Measurements from ENCODE around the gene PFDN4. TPM values are rescaled to one million over a fixed set of nuclear protein-coding genes. Genes with fewer than 3 reads are reported as not detected.
A peak's percentile ranks its signal among the peaks of the same experiment; 100 is the strongest.

PFDN4 gene
- total RNA-seq, 4 donors from 2014 or later = 11.0 to 33.0 (median 28.0) TPM

- no peaks in the 10 kb centered on the region for H3K27me3 ChIP-seq
- no peaks in the 10 kb centered on the region for H3K4me1 ChIP-seq
- TF ChIP-seq CTCF (IDR thresholded peaks at IDR 0.05) (no peak), POLR2A (IDR thresholded peaks at IDR 0.05) (no peak)
- H3K27ac ChIP-seq = no peak overlapping the region
- no peaks in the 10 kb centered on the region for H3K9me3 ChIP-seq
- H3K36me3 ChIP-seq = no peaks in the 10 kb centered on the region
- no peak overlapping the region for H3K4me3 ChIP-seq
- DNase-seq = no peak
Measured at GRCh38 chr20:54194724-54195438, 13.0 kb upstream of the PFDN4 start.

DNA sequence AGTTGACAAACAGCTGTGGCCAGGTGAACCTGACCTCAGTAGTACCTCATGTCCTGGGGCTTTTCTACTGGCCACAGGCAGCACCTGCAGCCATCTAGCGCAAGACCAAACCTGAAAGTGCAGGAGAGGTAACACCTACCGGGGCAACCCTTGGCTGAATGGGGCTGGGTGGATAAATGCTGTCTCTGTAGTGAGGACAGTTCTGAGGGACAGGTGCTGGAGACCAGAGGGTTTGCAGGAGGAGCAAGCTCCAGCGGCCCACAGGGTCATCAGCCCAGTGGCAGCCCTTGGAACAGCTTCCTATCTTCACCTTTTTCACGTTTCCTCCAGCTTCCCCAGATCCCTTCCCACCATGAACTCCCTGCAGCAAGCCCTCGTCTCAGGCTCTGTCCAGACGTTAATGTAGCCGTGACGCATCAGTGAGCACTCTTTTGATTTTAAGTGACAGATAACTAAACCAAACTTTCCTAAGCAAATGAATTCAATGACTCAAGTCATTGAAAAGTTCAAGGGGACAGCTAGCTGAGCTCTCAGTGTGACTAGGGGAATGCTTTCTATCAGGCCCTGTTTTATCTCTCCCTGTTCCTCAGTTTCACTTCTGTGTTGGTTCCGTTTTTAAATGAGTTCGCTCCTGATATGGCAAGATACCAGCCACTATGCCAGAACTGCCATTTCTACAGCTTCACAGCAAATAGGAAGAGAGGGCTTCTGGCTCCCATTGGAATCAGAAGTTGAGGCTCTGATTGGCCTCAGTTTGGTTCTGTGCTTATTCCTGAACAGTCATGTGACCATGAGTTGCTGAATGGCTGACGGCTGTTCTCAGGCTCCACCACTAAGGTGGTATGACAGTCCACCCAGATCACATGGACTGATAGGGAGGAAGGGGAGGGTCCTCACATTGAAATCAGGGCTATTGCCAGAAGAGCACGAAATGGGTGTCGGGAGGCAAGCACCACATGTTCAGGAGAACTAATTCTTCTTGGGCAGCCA, 12.1 kb upstream of the PFDN4 start:
- Histone ChIP-seq H3K27me3 (no peaks in the 10 kb centered on the region), H3K9me3 (no peaks in the 10 kb centered on the region), H3K27ac (no peak overlapping the region), H3K36me3 (no peaks in the 10 kb centered on the region), H3K4me1 (no peaks in the 10 kb centered on the region), H3K4me3 (no peak overlapping the region)
- TF ChIP-seq POLR2A (IDR thresholded peaks at IDR 0.05) = no peak
- no peak for TF ChIP-seq CTCF (IDR thresholded peaks at IDR 0.05)
- no peak for DNase-seq

DNA sequence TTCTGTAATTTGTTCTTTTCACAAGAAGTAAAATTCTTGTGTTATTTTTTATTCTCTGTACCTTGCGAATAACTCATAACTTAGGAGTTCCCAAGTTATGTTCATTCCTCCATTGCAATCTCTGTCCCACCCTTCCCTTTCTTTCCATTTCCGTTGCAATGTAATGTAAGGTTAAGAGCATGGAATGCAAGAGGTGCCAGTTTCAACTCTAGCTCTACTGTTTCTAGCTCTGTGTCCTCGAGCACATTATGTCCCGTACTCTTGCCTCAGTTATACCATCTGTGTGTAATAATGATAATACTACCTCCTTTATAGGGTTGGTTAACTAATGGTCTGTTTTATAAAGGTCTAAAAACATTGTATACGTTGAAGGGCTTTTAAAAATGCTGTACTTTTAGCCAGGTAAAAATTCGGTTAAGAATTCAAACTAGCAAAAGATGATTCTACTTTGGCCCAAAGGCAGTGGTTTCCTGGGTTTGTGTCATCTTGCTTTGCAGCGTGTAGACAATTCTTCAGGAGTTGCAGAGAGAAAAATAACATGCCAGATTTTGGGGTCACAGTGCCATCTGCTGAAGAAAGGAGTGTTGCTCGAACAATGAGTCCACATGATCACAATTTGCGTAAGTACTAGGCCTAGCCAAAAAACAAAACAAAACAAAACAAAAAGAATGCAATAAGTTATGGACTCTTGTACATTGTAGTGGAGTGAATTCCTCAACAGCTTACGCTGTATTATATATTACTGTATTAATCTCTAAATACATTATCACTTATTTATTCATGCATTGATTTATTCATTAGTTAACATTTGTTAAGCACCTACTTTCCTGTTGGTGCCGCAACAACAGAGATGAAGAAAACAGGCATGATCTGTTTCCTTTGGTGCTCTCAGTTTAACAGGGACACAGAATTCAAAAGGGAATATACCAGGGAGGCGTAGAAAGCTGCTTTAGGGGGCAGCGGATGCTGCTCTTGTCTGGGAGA, 10.0 kb upstream of the PFDN4 start:
- Histone ChIP-seq H3K27ac (no peak overlapping the region), H3K36me3 (no peaks in the 10 kb centered on the region), H3K4me1 (no peaks in the 10 kb centered on the region), H3K9me3 (no peaks in the 10 kb centered on the region), H3K4me3 (no peak overlapping the region), H3K27me3 (no peaks in the 10 kb centered on the region)
- peak in 3 of 6 experiments; percentile 39 to 61 (median 39) for TF ChIP-seq CTCF (IDR thresholded peaks at IDR 0.05)
- no peak for TF ChIP-seq POLR2A (IDR thresholded peaks at IDR 0.05)
- no peak for DNase-seq

GRCh38 chr20:54199283-54199682, 8.6 kb upstream of the PFDN4 start:
- TF ChIP-seq POLR2A (IDR thresholded peaks at IDR 0.05) = no peak
- no peak for TF ChIP-seq CTCF (IDR thresholded peaks at IDR 0.05)
- Histone ChIP-seq H3K4me1 (no peaks in the 10 kb centered on the region), H3K36me3 (no peaks in the 10 kb centered on the region), H3K9me3 (no peaks in the 10 kb centered on the region), H3K4me3 (no peak overlapping the region), H3K27ac (no peak overlapping the region), H3K27me3 (no peaks in the 10 kb centered on the region)
- no peak for DNase-seq

- no peak overlapping the region for H3K4me3 ChIP-seq
- peak; percentile 61 to 92 (median 85) for DNase-seq
- no peaks in the 10 kb centered on the region for H3K36me3 ChIP-seq
- H3K27ac ChIP-seq = no peak overlapping the region
- no peaks in the 10 kb centered on the region for H3K4me1 ChIP-seq
- TF ChIP-seq CTCF (IDR thresholded peaks at IDR 0.05) = peak; percentile 52 to 89 (median 88)
- TF ChIP-seq POLR2A (IDR thresholded peaks at IDR 0.05) = no peak
- H3K27me3 ChIP-seq = no peaks in the 10 kb centered on the region
- H3K9me3 ChIP-seq = no peaks in the 10 kb centered on the region
Measured at GRCh38 chr20:54199721-54200176, 8.1 kb upstream of the PFDN4 start.
